ENCODE results near the gene BTNL2. TPM values are rescaled to one million over a fixed set of nuclear protein-coding genes. Genes with fewer than 3 reads are reported as not detected.

BTNL2 gene
- total and polyA plus RNA-seq, 4 donors = 0.67 to 2.3 TPM; not detected in 2

DNA sequence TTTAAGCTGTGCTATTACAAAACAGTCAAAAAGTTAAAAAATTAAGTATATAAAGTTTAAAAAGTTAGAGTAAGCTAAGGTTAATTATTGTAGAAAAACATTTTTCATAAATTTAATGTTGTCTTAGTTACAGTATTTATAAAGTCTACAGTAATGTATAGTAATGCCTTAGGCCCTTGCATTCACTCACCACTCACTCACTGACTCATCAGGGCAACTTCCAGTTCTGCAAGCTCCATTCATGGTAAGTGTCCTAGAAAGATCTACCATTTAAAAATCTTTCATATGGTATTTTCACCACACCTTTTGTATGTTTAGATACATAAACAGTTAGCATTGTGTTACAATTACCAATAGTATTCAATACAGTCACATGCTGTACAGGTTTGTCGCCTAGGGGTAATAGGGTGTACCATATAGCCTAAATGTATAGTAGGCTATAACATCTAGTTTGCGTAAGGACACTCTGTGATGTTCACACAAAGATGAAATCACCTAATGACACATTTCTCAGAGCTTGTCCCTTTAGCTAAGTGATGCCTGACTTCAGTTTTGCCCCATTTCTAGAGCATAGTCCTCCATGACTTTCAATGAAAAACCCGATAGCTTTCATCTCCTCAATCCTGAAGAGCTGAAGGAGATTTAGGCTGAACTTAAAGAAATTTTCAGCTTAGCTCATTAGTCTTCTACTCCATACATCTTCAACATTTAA, 17.8 kb upstream of the BTNL2 start:
- no peaks in the 10 kb centered on the region for H3K9me3 ChIP-seq (ENCODE audit: control insufficient read depth, insufficient read depth, low read length)
- H3K36me3 ChIP-seq (ENCODE audit: control insufficient read depth, insufficient read depth, low read length) = no peaks in the 10 kb centered on the region
- H3K4me1 ChIP-seq (ENCODE audit: control insufficient read depth, insufficient read depth, low read length) = no peaks in the 10 kb centered on the region
- no peak overlapping the region for H3K4me3 ChIP-seq (ENCODE audit: low read depth, low read length)
- no peak for DNase-seq (ENCODE audit: low read depth in 4 of 6, low spot score in 6 of 6)
- H3K27ac ChIP-seq (ENCODE audit: low read depth, low read length) = no peak overlapping the region
- 100% methylated on average over 1 of the region's 3 CpGs for WGBS (ENCODE audit: insufficient coverage)
- no peaks in the 10 kb centered on the region for H3K27me3 ChIP-seq (ENCODE audit: control insufficient read depth, insufficient read depth, low read length)

- H3K27me3 ChIP-seq (ENCODE audit: control insufficient read depth, insufficient read depth, low read length) = peaks cover 13% of the 10 kb centered on the region
- H3K4me1 ChIP-seq (ENCODE audit: control insufficient read depth, insufficient read depth, low read length) = peaks cover 3% of the 10 kb centered on the region
- no peaks in the 10 kb centered on the region for H3K9me3 ChIP-seq (ENCODE audit: control insufficient read depth, insufficient read depth, low read length)
- DNase-seq (ENCODE audit: low read depth in 4 of 6, low spot score in 6 of 6) = no peak
- no peak overlapping the region for H3K27ac ChIP-seq (ENCODE audit: low read depth, low read length)
- no peak overlapping the region for H3K4me3 ChIP-seq (ENCODE audit: low read depth, low read length)
- WGBS (ENCODE audit: insufficient coverage) = no CpG with 5 or more reads among the region's 3 CpGs
- H3K36me3 ChIP-seq (ENCODE audit: control insufficient read depth, insufficient read depth, low read length) = no peaks in the 10 kb centered on the region
Observed at GRCh38 chr6:32416036-32416435, 9.1 kb upstream of the BTNL2 start.

DNA sequence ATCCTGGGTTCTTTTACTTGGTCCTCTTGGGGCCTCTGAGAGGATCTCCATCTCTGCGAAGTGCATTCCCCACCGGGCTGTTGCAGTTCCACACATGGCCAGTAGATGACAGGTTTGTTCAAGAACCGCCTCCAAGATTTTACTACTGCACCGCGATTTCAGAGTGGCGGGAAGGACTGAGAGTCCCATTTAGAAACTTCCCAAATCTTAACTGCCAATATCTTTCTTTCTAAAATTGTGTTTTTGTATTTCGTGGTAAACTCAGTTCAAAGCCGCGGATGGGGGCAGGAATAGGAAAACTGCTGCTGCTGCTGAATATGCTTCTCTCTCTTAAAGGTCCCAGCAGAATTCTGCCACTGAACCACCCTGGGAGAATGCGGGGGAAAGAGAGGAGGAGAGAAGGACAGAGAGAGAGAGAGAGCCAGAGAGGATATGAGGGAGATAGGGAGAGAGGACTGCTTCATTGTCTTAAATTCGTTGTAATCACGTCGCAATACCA, 8.6 kb upstream of the BTNL2 start:
- Histone ChIP-seq H3K36me3 (ENCODE audit: control insufficient read depth, insufficient read depth, low read length) (no peaks in the 10 kb centered on the region), H3K4me1 (ENCODE audit: control insufficient read depth, insufficient read depth, low read length) (peaks cover 3% of the 10 kb centered on the region), H3K27me3 (ENCODE audit: control insufficient read depth, insufficient read depth, low read length) (peaks cover 13% of the 10 kb centered on the region), H3K4me3 (ENCODE audit: low read depth, low read length) (no peak overlapping the region), H3K9me3 (ENCODE audit: control insufficient read depth, insufficient read depth, low read length) (no peaks in the 10 kb centered on the region), H3K27ac (ENCODE audit: low read depth, low read length) (no peak overlapping the region)
- peak in 5 of 6 donors; percentile 43 to 90 (median 53) for DNase-seq (ENCODE audit: low read depth in 4 of 6, low spot score in 6 of 6)
- 0% methylated on average over 4 of the region's 13 CpGs for WGBS (ENCODE audit: insufficient coverage)

DNA sequence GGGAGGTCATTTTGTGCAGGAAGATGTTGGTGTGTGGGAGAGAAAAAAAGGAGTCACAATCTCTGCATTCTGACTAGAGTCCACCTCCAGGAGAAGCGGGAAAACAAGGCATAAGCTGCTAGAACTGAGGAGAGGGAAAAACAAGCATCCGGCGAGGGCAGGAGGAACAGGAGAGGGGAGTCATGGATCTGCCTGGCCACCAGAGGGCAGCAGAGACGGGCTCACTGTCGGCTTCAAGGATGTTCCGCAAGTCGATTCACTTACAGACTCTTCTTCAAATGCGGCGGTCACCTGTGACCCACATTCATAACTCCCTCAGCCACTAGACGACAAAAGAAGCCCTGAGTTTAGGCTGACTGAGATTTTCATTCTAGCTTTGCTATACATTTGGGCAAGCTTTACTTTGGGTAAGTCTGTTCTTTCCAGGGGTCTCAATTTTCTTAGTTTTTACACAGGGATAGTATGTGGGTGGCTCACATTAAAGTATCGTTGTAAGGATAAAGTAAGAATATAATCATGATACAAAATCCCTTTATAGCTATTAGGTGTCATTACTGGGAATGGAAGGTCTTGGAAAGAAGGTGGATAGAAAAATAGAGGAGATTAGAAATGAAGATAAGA, 6.6 kb upstream of the BTNL2 start:
- Histone ChIP-seq H3K27ac (ENCODE audit: low read depth, low read length) (no peak overlapping the region), H3K4me3 (ENCODE audit: low read depth, low read length) (no peak overlapping the region), H3K4me1 (ENCODE audit: control insufficient read depth, insufficient read depth, low read length) (peaks cover 3% of the 10 kb centered on the region), H3K9me3 (ENCODE audit: control insufficient read depth, insufficient read depth, low read length) (no peaks in the 10 kb centered on the region), H3K36me3 (ENCODE audit: control insufficient read depth, insufficient read depth, low read length) (no peaks in the 10 kb centered on the region), H3K27me3 (ENCODE audit: control insufficient read depth, insufficient read depth, low read length) (peaks cover 13% of the 10 kb centered on the region)
- 0% methylated on average over 4 of the region's 11 CpGs for WGBS (ENCODE audit: insufficient coverage)
- DNase-seq (ENCODE audit: low read depth in 4 of 6, low spot score in 6 of 6) = peak in 5 of 6 donors; percentile 24 to 89 (median 56)

- no peak for DNase-seq (ENCODE audit: low read depth in 4 of 6, low spot score in 6 of 6)
- WGBS (ENCODE audit: insufficient coverage) = 87% methylated on average over 6 of the region's 9 CpGs
- Histone ChIP-seq H3K27me3 (ENCODE audit: control insufficient read depth, insufficient read depth, low read length) (peaks cover 13% of the 10 kb centered on the region), H3K9me3 (ENCODE audit: control insufficient read depth, insufficient read depth, low read length) (no peaks in the 10 kb centered on the region), H3K4me1 (ENCODE audit: control insufficient read depth, insufficient read depth, low read length) (peaks cover 3% of the 10 kb centered on the region), H3K36me3 (ENCODE audit: control insufficient read depth, insufficient read depth, low read length) (no peaks in the 10 kb centered on the region), H3K4me3 (ENCODE audit: low read depth, low read length) (no peak overlapping the region), H3K27ac (ENCODE audit: low read depth, low read length) (no peak overlapping the region)
Observed at GRCh38 chr6:32411566-32412327, 4.8 kb upstream of the BTNL2 start.

DNA sequence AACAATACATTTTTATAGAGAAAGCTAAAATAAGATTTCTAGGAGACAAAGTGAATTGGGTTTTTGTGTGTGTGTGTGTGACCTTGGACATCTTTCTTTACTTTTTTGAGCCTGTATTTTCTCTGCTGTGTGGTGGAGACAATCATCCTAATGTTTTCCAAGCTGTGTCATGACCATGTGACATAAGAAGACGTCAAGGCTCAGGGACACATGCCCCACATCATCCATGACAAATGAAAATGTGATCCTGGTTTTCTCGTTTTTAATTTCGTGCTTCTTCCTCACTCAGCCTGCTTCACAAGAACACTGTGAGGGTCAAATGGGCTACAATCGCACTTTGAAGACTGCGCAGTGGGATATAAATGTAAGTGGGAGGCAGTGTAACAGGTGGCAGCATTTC, 3.9 kb upstream of the BTNL2 start:
- DNase-seq (ENCODE audit: low read depth in 4 of 6, low spot score in 6 of 6) = no peak
- no peak overlapping the region for H3K4me3 ChIP-seq (ENCODE audit: low read depth, low read length)
- H3K27me3 ChIP-seq (ENCODE audit: control insufficient read depth, insufficient read depth, low read length) = peaks cover 13% of the 10 kb centered on the region
- H3K27ac ChIP-seq (ENCODE audit: low read depth, low read length) = no peak overlapping the region
- WGBS (ENCODE audit: insufficient coverage) = 44% methylated on average over 2 of the region's 5 CpGs
- H3K4me1 ChIP-seq (ENCODE audit: control insufficient read depth, insufficient read depth, low read length) = peaks cover 3% of the 10 kb centered on the region
- H3K9me3 ChIP-seq (ENCODE audit: control insufficient read depth, insufficient read depth, low read length) = no peaks in the 10 kb centered on the region
- H3K36me3 ChIP-seq (ENCODE audit: control insufficient read depth, insufficient read depth, low read length) = no peaks in the 10 kb centered on the region

- Histone ChIP-seq H3K27me3 (ENCODE audit: control insufficient read depth, insufficient read depth, low read length) (no peaks in the 10 kb centered on the region), H3K36me3 (ENCODE audit: control insufficient read depth, insufficient read depth, low read length) (no peaks in the 10 kb centered on the region), H3K9me3 (ENCODE audit: control insufficient read depth, insufficient read depth, low read length) (no peaks in the 10 kb centered on the region)
Observed at GRCh38 chr6:32406197-32406596, 784 bp downstream of the BTNL2 start.

GRCh38 chr6:32405656-32406055, 1.3 kb downstream of the BTNL2 start:
- WGBS (ENCODE audit: insufficient coverage) = no CpG with 5 or more reads among the region's 1 CpG
- H3K9me3 ChIP-seq (ENCODE audit: control insufficient read depth, insufficient read depth, low read length) = no peaks in the 10 kb centered on the region
- no peaks in the 10 kb centered on the region for H3K27me3 ChIP-seq (ENCODE audit: control insufficient read depth, insufficient read depth, low read length)
- no peaks in the 10 kb centered on the region for H3K4me1 ChIP-seq (ENCODE audit: control insufficient read depth, insufficient read depth, low read length)
- H3K4me3 ChIP-seq (ENCODE audit: low read depth, low read length) = no peak overlapping the region
- no peaks in the 10 kb centered on the region for H3K36me3 ChIP-seq (ENCODE audit: control insufficient read depth, insufficient read depth, low read length)
- peak in 1 of 6 donors; percentile 36 for DNase-seq (ENCODE audit: low read depth in 4 of 6, low spot score in 6 of 6)
- H3K27ac ChIP-seq (ENCODE audit: low read depth, low read length) = no peak overlapping the region

More at GRCh38 chr6:32406197-32406596, 784 bp downstream of the BTNL2 start:
- H3K4me1 ChIP-seq (ENCODE audit: control insufficient read depth, insufficient read depth, low read length) = no peaks in the 10 kb centered on the region
- WGBS (ENCODE audit: insufficient coverage) = 52% methylated on average over 7 of the region's 9 CpGs
- DNase-seq (ENCODE audit: low read depth in 4 of 6, low spot score in 6 of 6) = peak in 1 of 6 donors; percentile 10
- no peak overlapping the region for H3K4me3 ChIP-seq (ENCODE audit: low read depth, low read length)
- H3K27ac ChIP-seq (ENCODE audit: low read depth, low read length) = no peak overlapping the region

DNA sequence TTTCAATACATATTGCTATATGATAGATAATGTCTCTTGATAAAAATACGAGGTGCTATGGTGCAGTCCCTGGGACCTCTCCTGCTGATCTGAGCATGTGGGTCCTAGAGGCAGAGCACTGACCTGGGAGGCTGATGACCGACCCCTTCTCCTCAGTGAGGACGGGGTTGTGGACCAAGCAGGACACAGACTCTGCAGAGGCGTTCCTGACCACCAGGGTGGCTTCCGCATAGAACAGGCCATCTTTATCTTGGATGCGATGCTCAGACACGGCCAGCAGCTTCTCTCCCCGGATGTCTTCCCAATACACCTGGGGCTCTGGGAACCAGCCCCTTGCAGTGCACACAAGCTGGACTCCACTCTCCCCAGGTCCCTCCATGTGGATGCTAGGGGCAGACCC, 4.2 kb downstream of the BTNL2 start:
- Histone ChIP-seq H3K27me3 (ENCODE audit: control insufficient read depth, insufficient read depth, low read length) (no peaks in the 10 kb centered on the region), H3K36me3 (ENCODE audit: control insufficient read depth, insufficient read depth, low read length) (no peaks in the 10 kb centered on the region), H3K9me3 (ENCODE audit: control insufficient read depth, insufficient read depth, low read length) (no peaks in the 10 kb centered on the region), H3K27ac (ENCODE audit: low read depth, low read length) (no peak overlapping the region), H3K4me1 (ENCODE audit: control insufficient read depth, insufficient read depth, low read length) (no peaks in the 10 kb centered on the region), H3K4me3 (ENCODE audit: low read depth, low read length) (no peak overlapping the region)
- DNase-seq (ENCODE audit: low read depth in 4 of 6, low spot score in 6 of 6) = no peak
- 56% methylated on average over 7 of the region's 8 CpGs for WGBS (ENCODE audit: insufficient coverage)

All from spinal cord (tissue), 10 donors.